Hepatocyte (in vitro differentiated cells): ENCODE results near the gene PCNP. TPM values are rescaled to one million over a fixed set of nuclear protein-coding genes. Genes with fewer than 3 reads are reported as not detected.

Source experiments
- DNase-seq: peaks from one replicate; pipeline ENCODE4 v3.0.0-alpha.2; 2016; ENCODE audit warnings: low spot score
- H2AFZ ChIP-seq: fragments of 200-600 bp; sonication (generic); 2 replicates; pipeline ENCODE4 v1.6.0; 2016; ENCODE audit warnings: antibody characterized with exemption, mild to moderate bottlenecking
- H3K27ac ChIP-seq: fragments of 200-600 bp; sonication (generic); 2 replicates; pipeline ENCODE4 v1.5.1; 2016; ENCODE audit warnings: mild to moderate bottlenecking
- H3K27me3 ChIP-seq: fragments of 200-600 bp; sonication (generic); 2 replicates; pipeline ENCODE4 v1.6.1; 2016
- H3K36me3 ChIP-seq: fragments of 200-600 bp; sonication (generic); replicated peaks from 2 replicates; pipeline ENCODE4 v1.5.1; 2016; ENCODE audit warnings: low read depth; ENCODE audit not compliant: insufficient read depth
- H3K4me1 ChIP-seq: fragments of 200-600 bp; sonication (generic); 2 replicates; pipeline ENCODE4 v1.5.1; 2016; ENCODE audit warnings: mild to moderate bottlenecking, moderate library complexity; ENCODE audit not compliant: insufficient read depth
- H3K4me2 ChIP-seq: fragments of 200-600 bp; sonication (generic); 2 replicates; pipeline ENCODE4 v1.6.0; 2016
- H3K4me3 ChIP-seq: fragments of 200-600 bp; sonication (generic); 2 replicates; pipeline ENCODE4 v1.5.1; 2016; ENCODE audit warnings: mild to moderate bottlenecking
- H3K79me2 ChIP-seq: fragments of 200-600 bp; sonication (generic); 2 replicates; pipeline ENCODE4 v1.6.0; 2017; ENCODE audit warnings: mild to moderate bottlenecking
- H3K9me2 ChIP-seq: fragments of 200-600 bp; sonication (generic); replicated peaks from 2 replicates; pipeline ENCODE4 v1.6.0; 2017; ENCODE audit warnings: mild to moderate bottlenecking; ENCODE audit not compliant: insufficient read depth
- H3K9me3 ChIP-seq: fragments of 200-600 bp; sonication (generic); 2 replicates; pipeline ENCODE4 v1.5.1; 2016; ENCODE audit warnings: low read depth, mild to moderate bottlenecking
- H4K20me1 ChIP-seq: fragments of 200-600 bp; sonication (generic); 2 replicates; pipeline ENCODE4 v1.6.0; 2016; ENCODE audit warnings: mild to moderate bottlenecking; ENCODE audit not compliant: insufficient read depth, poor library complexity, severe bottlenecking
- EZH2 ChIP-seq: fragments of 200-600 bp; sonication (generic); IDR thresholded peaks from 2 replicates; pipeline ENCODE4 v1.6.1; 2016; ENCODE audit warnings: antibody characterized with exemption, mild to moderate bottlenecking, borderline replicate concordance
- EZH2phosphoT487 ChIP-seq: fragments of 200-600 bp; sonication (generic); IDR thresholded peaks from one replicate; pipeline ENCODE4 v1.6.1; 2018; ENCODE audit warnings: antibody characterized with exemption, mild to moderate bottlenecking, low read depth, moderate library complexity; ENCODE audit not compliant: unreplicated experiment, severe bottlenecking
- WGBS: methylation state at CpG from one replicate; pipeline ENCODE4 v1.1.6; 2016; ENCODE audit warnings: low lambda C conversion rate; ENCODE audit errors: missing lambda C conversion rate; 5-methylcytosine and 5-hydroxymethylcytosine counted together
- polyA plus RNA-seq: library from polyadenylated mRNA; unstranded; fragments of >200 nt; fragmentation: Nextera tagmentation; extraction: Ambion mirVana; gene quantifications from 2 replicates; pipeline ENCODE4 v1.2.1, GENCODE V29; 2016
- total RNA-seq: library from RNA; depleted of rRNA; stranded (reverse); fragments of >200 nt; gene quantifications from 2 replicates; pipeline ENCODE4 v1.2.3, GENCODE V29; 2014
- TF ChIP-seq, protein P1 (sequence below): fragments of 200-600 bp; sonication (generic); IDR thresholded peaks from 2 replicates; pipeline ENCODE4 v1.5.1; 2016; ENCODE audit warnings: antibody characterized with exemption, mild to moderate bottlenecking; ENCODE audit not compliant: poor library complexity

The PCNP gene, protein sequence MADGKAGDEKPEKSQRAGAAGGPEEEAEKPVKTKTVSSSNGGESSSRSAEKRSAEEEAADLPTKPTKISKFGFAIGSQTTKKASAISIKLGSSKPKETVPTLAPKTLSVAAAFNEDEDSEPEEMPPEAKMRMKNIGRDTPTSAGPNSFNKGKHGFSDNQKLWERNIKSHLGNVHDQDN
- total RNA-seq (133 and 136 TPM in 2 replicates), polyA plus RNA-seq (80.8 and 86.4 TPM in 2 replicates)

DNA sequence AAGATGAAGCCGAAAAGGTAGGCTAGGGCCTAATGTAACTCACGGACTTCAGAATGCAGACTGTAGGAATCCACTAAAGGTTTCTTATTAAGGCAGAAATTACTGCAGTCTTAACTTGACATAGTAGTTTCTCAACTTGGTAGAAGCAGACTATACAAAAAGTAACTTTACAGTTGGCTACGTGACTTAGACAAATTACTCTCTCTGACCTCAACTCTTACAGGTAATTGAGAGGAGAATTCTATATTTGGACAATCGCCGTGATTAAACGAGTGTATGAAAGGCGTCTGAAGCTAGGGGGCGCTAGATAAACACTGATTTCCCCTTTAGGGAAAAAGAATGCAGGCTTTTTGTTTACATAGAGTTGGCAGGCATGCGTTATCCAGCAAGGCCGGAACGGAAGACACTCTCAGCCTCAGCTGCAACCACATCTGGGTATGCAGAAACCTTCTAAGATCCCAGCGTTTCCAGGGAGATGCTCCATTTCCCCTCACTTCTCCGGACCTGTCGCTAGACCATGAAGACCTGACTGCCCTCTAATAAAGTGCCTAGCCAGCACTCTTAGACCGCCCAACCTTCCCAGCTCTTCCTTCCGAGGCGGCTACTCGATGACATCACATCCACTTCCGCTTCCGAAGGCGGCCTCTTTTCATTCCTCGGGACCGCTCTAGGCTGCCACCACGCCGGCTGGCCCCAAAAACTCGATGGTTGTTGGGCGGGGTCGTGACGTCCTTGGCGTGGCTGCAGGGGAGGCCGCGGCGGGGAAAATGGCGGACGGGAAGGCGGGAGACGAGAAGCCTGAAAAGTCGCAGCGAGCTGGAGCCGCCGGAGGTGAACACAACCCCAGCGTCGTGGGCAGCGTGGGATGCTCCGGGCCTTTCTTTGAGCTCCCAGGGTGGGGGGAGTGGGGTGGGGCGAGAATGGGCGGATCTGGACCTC is at the start of gene PCNP:
Gene PCNP, plus strand, starts transcription at position 732 of the 939 bp plus-strand sequence. Its CDS starts 36 bp downstream, at position 768.
- Histone ChIP-seq H3K4me2 (peak within 1 kb of the TSS; percentile 92), H4K20me1 (peaks cover 22% of the 10 kb centered on the region), H3K27me3 (no peaks in the 10 kb centered on the region), H3K9me3 (no peaks in the 10 kb centered on the region), H3K36me3 (no peaks in the 10 kb centered on the region), H3K9me2 (no peaks in the 10 kb centered on the region), H2AFZ (peak within 1 kb of the TSS; percentile 26), H3K79me2 (peaks cover 45% of the 10 kb centered on the region), H3K4me3 (peak within 1 kb of the TSS; percentile 89), H3K27ac (peak within 1 kb of the TSS; percentile 88), H3K4me1 (peaks cover 17% of the 10 kb centered on the region)
- WGBS: 4% methylated on average over 36 of the region's 47 CpGs
- DNase-seq: peak; percentile 99
- TF ChIP-seq, protein P1, sequence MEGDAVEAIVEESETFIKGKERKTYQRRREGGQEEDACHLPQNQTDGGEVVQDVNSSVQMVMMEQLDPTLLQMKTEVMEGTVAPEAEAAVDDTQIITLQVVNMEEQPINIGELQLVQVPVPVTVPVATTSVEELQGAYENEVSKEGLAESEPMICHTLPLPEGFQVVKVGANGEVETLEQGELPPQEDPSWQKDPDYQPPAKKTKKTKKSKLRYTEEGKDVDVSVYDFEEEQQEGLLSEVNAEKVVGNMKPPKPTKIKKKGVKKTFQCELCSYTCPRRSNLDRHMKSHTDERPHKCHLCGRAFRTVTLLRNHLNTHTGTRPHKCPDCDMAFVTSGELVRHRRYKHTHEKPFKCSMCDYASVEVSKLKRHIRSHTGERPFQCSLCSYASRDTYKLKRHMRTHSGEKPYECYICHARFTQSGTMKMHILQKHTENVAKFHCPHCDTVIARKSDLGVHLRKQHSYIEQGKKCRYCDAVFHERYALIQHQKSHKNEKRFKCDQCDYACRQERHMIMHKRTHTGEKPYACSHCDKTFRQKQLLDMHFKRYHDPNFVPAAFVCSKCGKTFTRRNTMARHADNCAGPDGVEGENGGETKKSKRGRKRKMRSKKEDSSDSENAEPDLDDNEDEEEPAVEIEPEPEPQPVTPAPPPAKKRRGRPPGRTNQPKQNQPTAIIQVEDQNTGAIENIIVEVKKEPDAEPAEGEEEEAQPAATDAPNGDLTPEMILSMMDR: peak; percentile 90
- TF ChIP-seq EZH2: no peak

DNA sequence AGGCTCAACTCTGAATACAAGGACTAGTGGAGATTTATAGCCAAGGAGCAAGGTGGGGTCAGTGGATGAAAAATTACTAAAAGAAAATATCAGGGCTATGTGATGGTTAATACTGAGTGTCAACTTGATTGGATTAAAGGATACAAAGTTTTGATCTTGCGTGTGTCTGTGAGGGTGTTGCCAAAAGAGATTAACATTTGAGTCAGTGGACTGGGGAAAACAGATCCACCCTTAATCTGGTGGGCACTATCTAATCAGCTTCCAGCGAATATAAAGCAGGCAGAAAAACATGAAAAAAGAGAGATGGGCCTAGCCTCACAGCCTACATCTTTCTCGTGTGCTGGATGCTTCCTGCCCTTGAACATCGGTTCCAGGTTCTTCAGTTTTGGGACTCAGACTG is 46.5 kb upstream of the PCNP start:
- Histone ChIP-seq H3K9me3 (no peaks in the 10 kb centered on the region), H3K79me2 (no peaks in the 10 kb centered on the region), H3K4me3 (no peak overlapping the region), H2AFZ (no peak overlapping the region), H4K20me1 (no peaks in the 10 kb centered on the region), H3K27ac (no peak overlapping the region), H3K4me1 (peaks cover 9% of the 10 kb centered on the region), H3K27me3 (no peaks in the 10 kb centered on the region), H3K4me2 (no peak overlapping the region), H3K36me3 (no peaks in the 10 kb centered on the region), H3K9me2 (no peaks in the 10 kb centered on the region)
- DNase-seq: no peak
- WGBS: 58% methylated on average over 4 of the region's 4 CpGs
- TF ChIP-seq EZH2phosphoT487 (no peak), EZH2 (no peak)
- TF ChIP-seq, protein P1: no peak

DNA sequence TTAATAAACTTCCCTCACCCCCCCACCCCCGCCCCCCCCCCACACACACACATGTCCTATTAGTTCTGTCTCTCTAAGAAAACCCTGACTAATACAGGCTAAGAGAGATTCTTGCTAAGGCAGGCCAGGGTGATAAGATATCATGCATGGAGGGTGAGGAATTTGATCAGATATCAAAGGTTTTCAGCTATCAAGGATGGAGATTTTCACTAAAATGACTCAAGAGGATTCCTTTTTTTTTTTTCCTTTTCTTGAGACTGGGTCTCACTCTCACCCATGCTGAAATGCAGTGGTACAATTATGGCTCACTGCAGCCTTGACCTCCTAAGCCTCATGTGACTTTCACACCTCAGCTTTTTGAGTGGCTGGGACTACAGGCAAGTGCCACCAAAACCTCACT is 46.1 kb upstream of the PCNP start:
- H2AFZ ChIP-seq: no peak overlapping the region
- no peaks in the 10 kb centered on the region for H3K27me3 ChIP-seq
- H3K79me2 ChIP-seq: no peaks in the 10 kb centered on the region
- TF ChIP-seq EZH2phosphoT487 (no peak), EZH2 (no peak)
- TF ChIP-seq, protein P1: no peak
- H3K4me2 ChIP-seq: no peak overlapping the region
- H3K4me1 ChIP-seq: peaks cover 13% of the 10 kb centered on the region
- H3K9me2 ChIP-seq: no peaks in the 10 kb centered on the region
- no peak overlapping the region for H3K27ac ChIP-seq
- H3K9me3 ChIP-seq: no peaks in the 10 kb centered on the region
- H3K4me3 ChIP-seq: no peak overlapping the region
- H4K20me1 ChIP-seq: no peaks in the 10 kb centered on the region
- WGBS: no CpG with 5 or more reads among the region's 1 CpG
- no peak for DNase-seq
- H3K36me3 ChIP-seq: no peaks in the 10 kb centered on the region
